ENCODE results near the gene PYCR2.
"Not testable (repeated sequence)": the region's sequence is repeated elsewhere in the genome, so short reads cannot be mapped to it uniquely, and the experiment has no call there.

Gene PYCR2

DNA sequence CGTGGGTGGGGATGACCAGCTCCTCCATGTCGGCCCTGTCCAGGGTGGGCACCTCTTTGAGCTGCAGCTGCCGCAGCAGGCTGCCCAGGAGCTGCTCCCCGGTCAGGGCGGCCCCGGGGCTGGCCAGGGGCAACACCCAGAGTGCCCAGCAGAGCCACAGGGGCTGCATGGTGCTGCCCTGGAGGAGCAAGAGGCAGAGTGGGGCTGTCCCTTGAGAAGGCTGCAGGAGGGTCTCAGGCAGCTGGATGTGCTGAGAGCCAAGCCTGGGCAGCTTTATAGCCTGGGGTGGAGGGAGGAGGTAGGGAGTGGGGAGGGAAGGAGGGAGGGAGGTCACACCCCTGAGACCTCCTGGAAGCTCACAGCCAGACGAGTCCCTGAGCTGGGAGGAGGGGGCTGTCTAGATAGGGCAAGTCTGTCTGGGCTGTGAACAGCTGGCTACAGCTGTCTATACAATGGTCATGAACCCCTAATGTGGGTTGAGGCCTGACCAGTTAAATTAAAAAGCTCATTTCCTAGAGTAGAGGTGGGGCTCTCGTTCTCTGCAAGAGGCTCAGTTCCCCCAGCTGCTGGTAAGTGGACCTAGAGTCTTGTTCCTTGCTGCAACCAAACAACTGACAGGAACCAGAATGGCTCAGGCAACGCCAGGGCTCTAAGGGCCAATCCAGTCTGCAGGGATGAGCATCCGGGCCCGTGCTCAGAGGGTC lies 35.0 kb downstream of the PYCR2 start, which contains the start of gene LEFTY1:
LEFTY1 (minus strand) TSS at position 249 of the 704 bp plus-strand sequence; CDS start at position 169, 80 bp downstream.
- DNase-seq = no peak

DNA sequence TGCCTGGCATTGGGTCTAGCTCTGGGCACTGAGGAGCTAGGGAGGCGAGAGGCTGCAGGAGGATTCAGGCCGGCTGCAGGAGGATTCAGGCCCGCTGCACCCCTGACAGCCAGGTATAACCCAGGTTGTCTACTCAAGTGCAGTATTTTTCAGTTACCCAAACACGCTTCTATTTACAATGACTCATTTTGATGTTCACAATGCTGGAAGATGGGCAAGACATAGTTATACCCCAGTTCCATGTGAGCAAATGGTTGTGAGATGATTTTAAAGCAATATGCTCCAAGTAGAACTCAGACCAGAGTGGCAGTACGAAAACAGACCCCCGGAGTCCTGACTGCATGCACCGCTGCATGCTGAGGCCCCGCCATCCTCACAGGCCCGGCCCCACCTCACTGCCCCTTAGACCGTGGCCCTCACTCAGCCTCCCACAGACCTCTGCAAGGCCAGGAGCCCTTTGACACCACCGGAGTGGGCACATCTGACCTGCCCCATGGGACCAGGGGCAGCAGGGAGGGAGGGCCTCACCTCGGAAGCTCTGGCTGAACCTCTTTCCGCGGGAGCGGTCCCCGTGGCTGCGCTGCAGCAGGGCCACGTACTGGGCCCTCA lies 35.7 kb downstream of the PYCR2 start:
- DNase-seq = no peak

DNA sequence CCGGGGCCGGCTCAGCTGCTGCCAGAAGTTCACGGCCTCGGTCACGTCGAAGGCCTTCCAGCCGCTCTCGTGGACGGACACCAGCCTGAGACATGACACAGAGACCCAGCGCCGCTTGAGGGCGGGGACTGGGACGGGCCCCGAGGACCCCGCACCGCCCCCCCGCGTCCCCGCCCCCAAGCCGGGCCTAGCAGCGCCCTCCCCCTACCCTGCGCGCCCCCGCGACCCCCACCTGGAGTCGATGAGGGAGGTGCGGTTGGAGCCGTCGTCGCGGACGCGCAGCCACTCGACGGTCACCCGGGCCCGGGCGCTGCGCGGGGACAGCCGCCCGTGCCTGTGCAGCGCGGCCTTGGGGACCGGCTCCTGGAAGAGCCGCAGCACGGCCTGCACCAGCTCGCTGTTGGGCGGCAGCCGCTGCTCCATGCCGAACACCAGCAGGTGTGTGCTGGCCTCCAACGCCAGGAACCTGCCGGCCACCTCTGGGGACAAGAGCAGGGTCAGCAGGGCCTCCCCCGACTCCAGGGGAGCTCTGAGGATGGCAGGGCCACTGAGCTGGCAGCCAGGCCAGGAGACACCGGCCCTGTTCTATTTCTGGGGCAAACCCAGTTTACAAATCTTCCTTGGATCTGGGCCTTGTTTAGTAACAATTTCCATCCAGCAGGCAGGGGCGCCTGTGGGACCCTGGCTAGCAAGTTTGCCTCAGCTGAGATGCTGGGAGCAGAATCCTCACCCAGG lies 36.3 kb downstream of the PYCR2 start:
- DNase-seq = not testable (repeated sequence)

DNA sequence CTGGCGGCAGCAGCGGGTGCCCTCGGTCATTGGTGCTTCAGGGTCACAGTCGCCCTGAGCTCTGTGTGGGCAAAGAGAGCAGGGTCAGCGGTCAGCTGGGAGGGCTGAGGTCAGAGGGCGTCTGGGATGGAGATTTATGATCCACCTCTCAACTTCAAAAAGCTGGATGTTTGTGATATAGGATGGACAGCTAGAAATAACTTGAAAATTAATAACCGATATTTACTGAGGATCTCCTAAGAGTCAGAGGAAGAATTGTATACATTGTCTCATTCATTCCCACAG lies 37.1 kb downstream of the PYCR2 start:
- no peak for DNase-seq

DNA sequence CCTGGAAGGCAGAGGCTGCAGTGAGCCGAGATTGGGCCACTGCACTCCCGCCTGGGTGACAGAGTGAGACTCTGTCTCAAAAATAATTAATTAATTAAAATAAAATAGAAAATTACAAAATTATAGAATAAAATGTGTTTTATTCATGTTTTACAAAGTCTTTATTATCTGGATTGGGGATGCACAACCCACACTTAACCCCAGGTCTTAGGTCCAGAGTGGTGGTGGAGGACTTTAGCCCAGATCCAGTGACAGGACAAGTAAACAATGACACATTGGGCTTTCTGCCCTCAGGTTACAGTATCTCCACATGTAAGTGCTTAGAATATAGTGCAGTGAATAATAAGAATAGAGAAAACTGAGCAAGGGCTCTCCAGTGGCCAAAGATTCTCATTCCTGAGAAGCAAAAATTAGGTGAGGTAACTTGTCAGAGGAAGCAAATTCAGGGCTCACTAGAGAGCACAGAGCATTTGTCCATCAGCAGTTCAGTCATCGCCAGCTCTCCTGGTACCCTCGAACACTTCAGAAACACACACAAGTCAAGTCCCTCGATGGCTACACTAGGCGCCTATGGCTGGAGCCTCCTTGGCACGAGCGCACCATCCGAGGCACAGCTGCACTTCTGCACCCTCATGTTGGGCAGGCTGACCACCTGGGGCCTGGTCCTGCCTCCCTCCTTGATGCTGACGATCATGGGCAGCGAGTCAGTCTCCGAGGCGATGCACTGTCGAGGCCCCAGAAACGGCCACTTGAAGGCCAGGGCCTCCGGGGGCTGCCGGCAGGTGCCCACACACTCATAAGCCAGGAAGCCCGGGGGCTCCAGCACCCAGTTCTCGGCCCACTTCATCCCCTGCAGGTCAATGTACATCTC lies 37.7 kb downstream of the PYCR2 start:
- DNase-seq = no peak

DNA sequence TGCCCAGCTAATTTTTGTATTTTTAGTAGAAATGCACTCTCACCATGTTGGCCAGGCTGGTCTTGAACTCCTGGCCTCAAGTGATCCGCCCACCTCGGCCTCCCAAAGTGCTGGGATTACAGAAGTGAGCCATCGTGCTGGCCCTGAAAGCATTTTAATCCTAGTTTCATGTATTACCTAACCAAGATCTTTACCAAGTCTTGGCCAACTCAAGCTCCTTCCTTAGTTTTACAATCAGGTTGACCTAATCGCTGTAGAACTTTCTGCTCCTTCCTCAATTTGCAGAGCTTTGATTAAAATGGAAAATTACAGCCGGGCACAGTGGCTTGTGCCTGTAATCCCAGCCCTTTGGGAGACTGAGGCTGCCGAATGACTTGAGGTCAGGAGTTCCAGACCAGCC lies 38.7 kb downstream of the PYCR2 start:
- no peak for DNase-seq

DNA sequence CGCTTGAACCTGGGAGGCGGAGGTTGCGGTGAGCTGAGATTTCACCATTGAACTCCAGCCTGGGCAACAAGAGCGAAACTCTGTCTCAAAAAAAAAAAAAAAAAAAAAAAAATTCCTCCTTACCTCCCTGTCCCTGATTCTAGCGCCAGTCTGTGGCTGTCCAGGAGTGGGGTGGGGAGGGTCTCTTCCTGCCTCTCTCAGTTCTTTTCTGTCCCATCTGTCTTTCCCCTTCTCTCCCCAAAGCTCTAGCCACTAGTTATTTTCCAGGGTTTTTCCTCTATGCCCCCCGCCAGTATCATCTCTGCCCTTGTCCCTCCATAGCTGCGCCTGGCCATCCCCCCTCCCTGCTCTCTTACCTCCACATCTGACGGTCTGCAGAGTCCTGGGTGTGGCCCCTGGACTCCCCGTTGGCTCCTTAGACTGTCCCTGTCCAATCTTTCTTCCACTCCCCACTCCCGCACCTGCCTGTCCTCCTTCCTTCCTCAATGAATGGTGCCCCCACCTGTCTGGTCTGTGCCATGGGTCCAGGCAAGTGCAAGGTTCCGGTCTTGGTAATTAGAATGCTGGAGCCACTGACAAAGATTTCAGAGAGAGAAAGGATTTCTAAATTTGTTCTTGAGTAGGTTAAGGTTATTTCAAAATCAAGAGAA lies 40.3 kb downstream of the PYCR2 start:
- DNase-seq = no peak

DNA sequence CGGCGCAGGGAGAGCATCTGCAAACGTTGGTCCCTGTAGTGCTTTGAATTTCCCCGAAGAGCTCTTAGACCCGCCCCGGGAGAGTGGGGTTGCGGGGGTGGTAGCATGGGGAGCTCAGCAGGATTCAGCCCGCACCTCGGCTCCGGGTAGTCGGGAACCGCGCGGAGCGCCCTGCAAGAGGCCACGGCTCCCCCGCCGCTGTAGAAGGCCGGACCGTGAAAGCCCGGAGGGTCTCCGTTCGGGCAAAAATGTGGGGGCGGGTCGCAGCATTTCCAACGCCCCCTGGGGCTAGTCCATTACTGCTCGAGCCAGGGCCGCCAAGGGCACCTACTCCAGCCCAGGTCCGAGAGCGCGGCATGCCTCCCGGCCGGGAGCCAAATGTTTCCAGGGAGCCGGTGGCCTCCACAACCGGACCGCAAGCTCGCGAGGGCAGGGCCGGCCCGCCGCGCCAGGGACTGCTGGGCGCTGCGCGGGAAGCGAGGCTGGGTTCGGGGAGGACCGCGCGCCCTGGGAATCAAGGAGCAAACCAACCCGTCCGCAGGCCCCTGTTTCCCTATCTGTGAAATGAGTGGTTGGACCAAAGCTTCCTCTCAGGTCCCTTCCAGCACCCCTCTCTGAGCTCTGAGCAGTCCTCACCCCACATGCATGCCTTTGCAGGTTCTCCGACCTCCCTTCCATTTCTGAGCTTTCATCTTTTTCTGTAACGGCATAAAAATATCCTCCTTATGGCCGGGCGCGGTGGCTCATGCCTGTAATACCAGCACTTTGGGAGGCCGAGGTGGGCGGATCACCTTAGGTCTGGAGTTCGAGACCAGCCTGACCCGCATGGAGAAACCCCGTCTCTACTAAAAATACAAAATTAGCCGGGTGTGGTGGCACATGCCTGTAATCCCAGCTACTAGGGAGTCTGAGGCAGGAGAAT lies 41.1 kb downstream of the PYCR2 start:
- DNase-seq = peak; percentile 35

DNA sequence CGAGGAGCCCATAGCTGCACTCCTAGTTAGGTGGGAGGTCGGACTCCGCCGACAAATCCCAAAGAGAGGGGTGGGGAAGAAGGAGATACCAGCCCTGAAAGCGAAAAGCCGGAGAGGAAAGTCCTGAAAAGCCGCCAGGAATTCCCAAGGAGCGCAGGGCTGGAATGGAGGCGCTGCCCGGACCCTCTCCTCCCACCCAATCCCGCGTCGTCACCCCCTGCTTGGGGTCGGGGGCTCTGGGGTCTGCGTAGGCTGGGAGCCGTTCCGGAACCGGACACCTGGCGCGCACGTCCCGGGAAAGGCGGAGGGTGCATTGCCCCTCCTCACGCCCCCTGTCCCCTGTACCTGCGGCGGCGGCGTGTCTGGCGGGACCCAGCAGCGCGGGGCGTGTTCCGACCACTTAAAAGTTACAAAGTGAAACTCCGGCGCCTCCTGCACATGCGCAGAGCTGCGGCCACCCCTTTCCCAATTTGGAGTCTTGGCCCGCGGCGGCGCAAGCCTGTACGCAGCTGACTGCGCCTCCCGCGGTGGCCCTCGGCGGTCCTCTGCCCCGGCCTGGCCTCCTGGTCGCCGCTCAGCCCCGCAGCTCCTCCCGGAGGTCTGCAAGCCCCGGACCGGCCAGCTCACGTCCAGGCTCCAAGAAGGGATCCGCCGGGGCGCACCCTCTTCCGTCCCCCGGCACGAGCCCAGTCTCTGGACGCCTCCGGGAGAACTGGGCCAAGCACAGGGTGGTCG lies 41.9 kb downstream of the PYCR2 start, which contains the start of gene TMEM63A:
TMEM63A (minus strand) TSS at position 422 of the 735 bp plus-strand sequence. CDS start 4,800 bp downstream, outside the sequence.
- peak; percentile 91 for DNase-seq

DNA sequence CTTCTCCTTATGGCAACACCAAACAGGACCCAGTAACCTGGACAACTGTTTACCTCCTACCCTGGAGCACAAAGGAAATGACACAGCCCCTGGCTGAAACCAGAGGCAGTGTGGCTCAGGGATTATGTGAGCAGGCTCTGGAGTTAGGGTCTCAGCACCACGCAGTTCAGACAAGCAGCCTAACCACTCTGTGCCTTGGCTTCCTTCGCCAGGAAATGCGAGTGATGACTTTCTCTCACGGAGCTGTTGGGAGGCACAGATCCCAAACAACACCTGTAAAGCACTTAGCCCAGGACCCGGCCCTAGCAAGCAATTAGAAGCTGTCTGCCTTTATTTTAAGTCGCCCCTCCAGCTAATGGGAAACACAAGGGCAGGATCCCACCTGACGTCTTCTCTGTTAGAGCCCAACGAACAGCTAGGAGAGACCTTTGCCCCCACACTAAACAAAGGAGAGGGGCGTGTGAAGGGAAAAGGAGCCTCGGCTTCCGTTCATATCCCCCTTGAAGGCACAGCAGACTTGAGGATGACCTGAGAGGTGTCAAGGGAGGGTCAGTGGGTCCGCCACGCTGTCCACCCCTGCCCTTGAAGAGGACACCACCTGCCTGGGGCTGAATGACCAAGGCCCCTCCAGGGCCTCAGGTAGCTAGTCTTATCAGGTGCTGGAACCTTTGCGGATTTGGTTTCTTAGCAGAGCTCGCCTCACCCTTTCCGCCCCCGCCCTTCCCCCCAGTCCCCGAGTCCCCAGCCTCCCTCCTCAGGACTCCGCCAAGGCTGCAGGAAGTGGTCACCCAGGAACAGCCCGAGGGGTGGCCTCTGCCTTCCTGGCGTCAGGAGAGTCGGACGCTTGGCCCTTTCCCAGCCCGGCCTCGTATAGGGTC lies 42.7 kb downstream of the PYCR2 start:
- peak; percentile 58 for DNase-seq

DNA sequence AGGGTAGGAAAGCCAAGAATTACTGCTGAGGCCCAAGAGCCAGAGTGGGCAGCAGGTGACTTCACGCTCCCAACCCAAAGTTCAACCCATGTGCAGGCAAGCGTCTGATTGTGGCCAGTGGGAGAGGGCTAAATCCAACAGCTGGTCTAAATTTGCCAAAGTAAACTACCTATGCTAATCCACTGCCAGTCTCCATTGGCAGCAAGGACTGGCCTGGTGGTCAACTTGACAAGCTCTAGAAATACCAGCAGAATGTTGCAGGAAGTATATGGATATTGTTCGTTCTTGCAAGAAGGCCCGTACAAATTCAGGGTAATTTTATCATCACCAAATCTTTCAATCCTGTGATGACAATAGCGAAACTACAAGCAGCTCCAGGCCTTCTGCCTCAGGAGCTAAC lies 43.4 kb downstream of the PYCR2 start:
- no peak for DNase-seq

DNA sequence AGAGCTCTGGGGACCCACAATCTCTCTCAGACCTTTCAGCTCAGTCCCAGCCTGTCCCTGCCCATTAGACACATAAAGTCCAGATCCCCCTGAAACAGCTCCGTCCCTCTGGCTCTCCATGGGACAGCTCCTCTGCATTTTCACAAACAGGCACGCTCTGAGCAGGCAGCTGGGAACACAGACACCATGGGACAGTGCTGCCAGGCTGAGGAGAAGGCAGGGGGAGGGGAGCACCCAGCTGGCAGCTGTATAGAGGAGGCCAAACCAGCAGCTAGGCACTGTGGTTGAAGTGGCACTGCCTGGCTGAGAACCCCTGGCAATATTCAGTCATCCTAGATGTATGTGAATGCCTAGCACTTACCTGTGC lies 43.8 kb downstream of the PYCR2 start:
- no peak for DNase-seq

DNA sequence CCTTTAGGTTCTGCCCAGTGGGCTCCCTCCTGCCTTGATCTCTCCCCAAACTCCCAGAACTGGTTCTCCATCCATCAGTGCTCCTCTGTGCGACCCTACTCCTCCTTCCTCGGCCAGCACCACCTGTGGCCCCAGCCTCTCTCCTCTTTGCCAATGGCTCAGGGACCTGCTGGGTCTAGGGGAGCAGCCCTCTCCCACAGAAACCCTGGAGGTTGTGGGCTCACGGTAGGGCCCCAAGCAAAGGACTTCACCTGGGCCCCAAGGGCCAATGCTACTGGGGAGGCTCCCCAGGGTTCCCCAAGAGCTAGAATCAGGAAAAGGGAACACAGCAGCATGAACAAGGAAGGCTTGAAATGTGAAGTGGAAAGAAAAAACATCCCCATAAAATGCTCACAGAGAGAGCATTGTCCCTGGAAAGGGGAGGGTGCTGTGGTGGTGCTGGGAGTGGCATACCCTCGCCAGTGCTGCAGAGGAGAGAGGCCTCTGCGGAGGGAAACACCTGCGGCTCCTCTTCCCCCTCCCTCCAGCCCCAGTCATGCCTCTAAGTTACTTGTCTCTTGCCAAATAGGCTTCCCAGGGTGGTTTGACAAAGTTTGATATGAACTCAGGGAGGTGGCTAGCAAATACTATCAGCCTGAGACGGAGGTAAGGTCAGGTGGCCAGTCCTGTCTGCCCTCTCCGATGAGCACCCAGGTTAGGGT lies 44.4 kb downstream of the PYCR2 start:
- peak; percentile 35 for DNase-seq

DNA sequence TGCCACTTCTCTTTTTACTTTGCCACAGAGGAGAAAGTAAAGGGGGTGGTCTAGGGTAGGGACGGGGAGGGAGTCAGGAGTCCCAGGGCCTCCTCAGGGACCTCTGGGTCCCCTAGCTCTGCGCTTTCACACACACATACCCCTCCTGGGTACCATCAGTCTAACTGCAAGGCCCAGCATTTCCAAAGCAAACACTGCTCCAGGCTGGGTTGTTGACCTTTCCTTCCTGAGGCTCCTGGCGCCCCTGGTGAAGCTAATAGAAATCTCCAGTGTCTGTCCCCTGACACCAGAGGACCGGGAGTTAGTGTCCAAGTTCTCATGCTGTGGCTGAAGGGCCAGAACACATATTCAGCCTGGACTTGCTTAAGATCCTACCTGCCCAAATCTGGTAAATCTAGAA lies 45.8 kb downstream of the PYCR2 start:
- DNase-seq = no peak

DNA sequence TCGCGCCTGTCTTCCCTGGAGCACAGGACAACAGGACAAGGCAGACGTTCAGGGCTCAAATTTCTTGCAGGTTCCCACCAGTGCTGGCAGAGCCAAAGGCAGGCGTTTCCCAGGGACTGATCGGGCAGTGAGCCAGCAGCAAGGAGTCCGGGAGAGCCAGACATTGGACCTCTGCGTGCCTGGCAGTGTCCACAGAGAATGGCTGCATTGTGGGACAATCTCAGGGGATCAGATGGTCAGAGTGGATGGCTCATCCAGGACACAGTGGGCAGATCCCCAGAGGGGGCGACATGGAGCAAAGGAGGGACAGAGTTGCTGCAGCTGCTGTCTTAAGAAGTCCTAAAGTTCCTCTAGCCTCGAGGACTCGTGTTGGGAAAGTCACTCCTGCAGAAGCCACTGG lies 46.5 kb downstream of the PYCR2 start:
- DNase-seq = peak; percentile 25

DNA sequence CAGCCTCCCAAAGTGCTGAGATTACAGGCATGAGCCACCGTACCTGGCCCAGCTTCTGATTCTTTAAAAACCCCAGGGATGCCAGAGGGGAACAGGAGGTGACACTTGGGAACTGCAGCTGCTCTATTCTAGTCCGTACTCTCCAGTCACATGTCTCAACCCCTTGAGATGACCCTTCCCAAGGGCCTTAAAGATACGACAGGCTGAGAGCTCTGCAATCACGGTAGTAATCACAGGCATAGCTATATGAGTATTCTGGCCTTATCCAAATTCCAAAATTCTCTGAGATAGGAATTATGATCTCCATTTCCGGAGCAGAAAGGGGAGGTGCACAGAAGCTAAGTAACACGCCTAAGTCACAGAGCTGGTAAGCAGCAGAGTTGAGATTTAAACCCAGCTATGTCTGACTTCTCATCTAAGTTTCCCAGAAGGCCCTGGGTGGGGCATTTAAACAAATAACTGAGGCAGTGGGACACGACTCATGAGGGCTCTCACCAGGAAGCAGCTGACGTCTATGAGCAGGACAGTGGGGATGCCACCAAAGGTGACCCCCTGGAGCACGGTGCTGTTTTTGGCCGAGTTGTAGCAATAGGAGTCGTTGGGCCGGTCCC lies 47.0 kb downstream of the PYCR2 start:
- no peak for DNase-seq

DNA sequence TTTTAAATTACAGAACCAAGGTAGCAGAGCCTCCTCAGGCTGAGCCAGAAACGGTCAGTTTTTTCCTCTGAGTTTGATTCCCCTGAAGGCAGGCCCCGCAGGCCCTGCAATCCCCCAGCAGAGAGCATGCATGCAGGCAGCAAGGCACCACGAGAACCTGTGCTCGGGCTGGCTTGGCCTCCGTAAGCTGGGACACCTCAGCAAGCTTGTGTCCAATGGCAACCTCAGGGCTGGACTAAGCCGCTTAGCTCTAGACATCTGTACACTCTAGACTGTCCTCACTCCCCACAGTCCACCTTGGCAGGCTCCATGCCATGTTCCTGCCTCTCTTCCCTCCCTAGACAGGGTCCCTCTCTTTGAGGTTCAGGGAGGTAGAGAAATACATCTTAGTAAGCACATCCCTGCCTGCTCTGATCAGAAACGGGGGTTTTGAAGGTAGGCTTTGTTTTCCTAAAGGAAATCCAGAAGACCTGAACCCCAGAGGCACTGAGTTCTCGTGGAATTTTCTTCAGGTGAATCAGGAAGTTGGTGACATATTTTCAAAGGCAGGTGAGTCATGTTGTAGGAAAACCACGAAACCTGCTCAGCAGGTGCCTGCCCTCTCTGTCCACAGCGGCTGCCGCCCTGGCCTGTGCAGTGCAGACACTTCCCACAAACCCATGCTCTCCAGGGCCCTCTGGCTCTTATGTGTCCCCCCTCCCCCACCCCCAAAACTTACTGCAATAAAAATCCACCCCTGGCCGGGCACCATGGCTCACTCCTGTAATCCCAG lies 48.8 kb downstream of the PYCR2 start:
- no peak for DNase-seq

DNA sequence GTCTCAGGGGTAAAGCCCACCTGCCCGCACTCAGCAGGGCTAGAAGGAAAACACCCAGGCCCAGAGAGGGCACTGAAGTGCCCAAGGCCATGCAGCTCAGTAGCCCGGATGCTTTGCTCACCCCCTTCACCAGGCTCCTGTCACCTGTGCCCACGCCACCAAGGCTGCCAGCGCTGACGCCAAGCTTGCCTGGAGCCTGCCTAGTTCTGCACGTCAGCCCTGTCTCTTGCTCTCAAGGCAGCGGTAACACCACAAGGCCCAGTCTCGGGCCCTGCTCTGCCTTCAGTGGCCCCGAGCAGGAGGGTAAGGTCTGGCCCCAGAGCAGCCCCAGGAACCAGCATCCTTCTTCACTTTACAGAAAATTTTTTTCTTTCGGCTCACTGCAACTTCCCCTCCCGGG lies 49.6 kb downstream of the PYCR2 start:
- DNase-seq = no peak
